ENCODE data around the gene AADAT. TPM values are rescaled to one million over a fixed set of nuclear protein-coding genes. Genes with fewer than 3 reads are reported as not detected.

AADAT gene
- total RNA-seq, 1 experiment from 2014 or later, result 5.4 TPM

DNA sequence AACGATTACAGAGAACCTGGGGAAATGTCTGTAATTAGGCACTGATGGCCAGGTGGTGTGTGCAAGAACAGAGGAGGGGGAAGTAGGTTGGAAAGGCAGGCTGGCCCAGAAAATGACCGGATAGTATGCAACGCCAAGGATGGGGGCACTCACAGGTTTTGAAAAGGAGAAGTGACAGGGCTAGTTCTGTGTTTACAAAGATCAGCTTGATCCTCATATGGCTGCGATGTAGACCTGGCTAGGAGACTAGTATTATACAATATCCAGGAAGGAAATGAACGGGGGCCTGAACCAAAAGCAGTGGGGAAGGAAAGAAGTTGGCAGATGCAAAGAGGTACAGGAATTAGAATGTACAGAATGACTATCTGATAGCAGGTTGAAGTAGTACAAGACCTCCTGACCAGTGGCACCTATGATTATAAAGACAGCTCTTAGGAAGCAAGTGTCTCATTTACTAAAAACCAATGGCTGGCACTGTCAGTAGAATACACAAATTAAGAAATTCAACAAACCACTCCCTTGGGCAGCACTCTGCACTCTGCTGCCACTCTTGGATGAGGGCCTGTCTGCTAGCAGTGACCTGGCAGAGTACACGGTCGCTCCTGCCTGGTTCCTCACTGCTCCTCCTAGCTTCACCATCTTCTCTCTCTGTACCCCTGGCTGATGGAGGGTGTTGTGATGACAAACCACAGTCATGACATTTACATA, 77.7 kb downstream of the AADAT start:
- DNase-seq (ENCODE audit: low spot score), result no peak
- Histone ChIP-seq H3K27me3 (replicated peaks; ENCODE audit: insufficient read depth, low read depth, low read length, poor library complexity) (no peaks in the 10 kb centered on the region), H3K4me3 (ENCODE audit: low read depth, low read length, poor library complexity, severe bottlenecking) (no peak overlapping the region), H3K27ac (ENCODE audit: low read depth, low read length, poor library complexity, severe bottlenecking) (no peak overlapping the region), H3K4me1 (ENCODE audit: insufficient read depth, low read length, poor library complexity, severe bottlenecking) (no peaks in the 10 kb centered on the region), H3K36me3 (ENCODE audit: insufficient read depth, low read length, poor library complexity, severe bottlenecking) (no peaks in the 10 kb centered on the region), H3K9me3 (ENCODE audit: low read depth, low read length, poor library complexity, severe bottlenecking) (no peaks in the 10 kb centered on the region)
- intact Hi-C loops (cut with micrococcal nuclease; ENCODE audit: unreplicated experiment), result no loop called here
- ChIA-PET POLR2A (ENCODE audit: low non-redundant PET) (no interaction called here), CTCF (no interaction called here)
- no TSS peak for BruUV-seq (replicated peaks)
- no peak for TF ChIP-seq EZH2 (IDR thresholded peaks at IDR 0.05; ENCODE audit: borderline replicate concordance, low read depth, low read length, poor library complexity, severe bottlenecking)
- TF ChIP-seq, protein P1, sequence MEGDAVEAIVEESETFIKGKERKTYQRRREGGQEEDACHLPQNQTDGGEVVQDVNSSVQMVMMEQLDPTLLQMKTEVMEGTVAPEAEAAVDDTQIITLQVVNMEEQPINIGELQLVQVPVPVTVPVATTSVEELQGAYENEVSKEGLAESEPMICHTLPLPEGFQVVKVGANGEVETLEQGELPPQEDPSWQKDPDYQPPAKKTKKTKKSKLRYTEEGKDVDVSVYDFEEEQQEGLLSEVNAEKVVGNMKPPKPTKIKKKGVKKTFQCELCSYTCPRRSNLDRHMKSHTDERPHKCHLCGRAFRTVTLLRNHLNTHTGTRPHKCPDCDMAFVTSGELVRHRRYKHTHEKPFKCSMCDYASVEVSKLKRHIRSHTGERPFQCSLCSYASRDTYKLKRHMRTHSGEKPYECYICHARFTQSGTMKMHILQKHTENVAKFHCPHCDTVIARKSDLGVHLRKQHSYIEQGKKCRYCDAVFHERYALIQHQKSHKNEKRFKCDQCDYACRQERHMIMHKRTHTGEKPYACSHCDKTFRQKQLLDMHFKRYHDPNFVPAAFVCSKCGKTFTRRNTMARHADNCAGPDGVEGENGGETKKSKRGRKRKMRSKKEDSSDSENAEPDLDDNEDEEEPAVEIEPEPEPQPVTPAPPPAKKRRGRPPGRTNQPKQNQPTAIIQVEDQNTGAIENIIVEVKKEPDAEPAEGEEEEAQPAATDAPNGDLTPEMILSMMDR (conservative IDR thresholded peaks at IDR 0.05; ENCODE audit: low read depth, low read length), result no peak

Other genes with a start within 250 kb of the AADAT start
- 7.6 and 8.3 TPM in 2 replicates for gene MFAP3L, start 63.6 kb downstream of the AADAT start, total RNA-seq (2021)

Data from A673 (cell line).